Choroid plexus epithelial cell (primary cell): ENCODE data around the gene RPS6KA2.

Experiments used
- DNase-seq: peaks from one replicate; pipeline ENCODE4 v3.0.0-alpha.2; 2010; ENCODE audit warnings: low read depth
- H3K4me3 ChIP-seq: 2 replicates; pipeline ENCODE4 v1.5.1; 2011; ENCODE audit warnings: low read depth, mild to moderate bottlenecking, control low read depth, low read length, moderate library complexity
- CTCF ChIP-seq: conservative IDR thresholded peaks from 2 replicates; pipeline ENCODE4 v1.5.1; 2011; ENCODE audit warnings: low read depth, mild to moderate bottlenecking, control low read depth, inconsistent platforms, low read length, moderate library complexity

RPS6KA2 gene

DNA sequence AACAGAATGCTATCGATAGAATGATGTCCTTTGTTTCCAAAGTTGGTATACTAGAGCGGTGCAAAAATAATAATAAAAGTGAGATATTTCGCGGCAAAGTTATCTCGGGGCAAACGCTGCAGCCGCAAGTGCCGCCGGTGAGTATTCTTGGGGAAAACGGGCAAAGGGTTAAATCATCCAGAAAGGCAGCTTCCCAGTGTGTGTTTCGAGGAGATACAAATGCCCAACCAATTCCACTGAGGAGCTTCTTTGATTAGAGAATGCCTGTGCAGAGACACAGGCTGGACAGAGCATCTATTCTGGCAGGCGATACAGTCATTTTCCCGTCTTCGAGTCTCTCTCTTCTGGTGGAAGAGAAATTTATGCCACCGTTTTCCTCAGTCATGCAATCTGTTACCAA lies 186.3 kb downstream of the RPS6KA2 start:
- H3K4me3 ChIP-seq, result no peak overlapping the region
- TF ChIP-seq CTCF, result no peak
- no peak for DNase-seq

DNA sequence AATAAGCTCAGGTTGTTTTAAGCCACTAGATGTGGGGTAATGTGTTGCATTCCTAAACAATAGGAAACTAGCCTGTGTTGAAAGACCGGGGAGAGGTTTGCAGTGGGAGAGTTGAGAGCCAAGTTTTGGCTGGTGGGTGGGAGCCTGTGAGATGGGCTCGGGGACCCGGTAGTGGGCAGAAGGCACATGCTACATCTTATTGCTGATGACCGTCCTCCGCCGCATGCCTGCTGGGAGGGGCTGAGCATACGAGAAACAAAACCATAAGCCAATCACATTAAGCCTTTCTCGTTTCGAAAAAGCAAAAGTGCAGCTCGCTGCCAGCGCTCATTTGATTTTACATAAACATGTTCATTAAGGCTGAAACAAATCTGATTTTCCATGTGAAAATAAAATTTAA lies 186.9 kb downstream of the RPS6KA2 start:
- DNase-seq, result no peak
- no peak for TF ChIP-seq CTCF
- no peak overlapping the region for H3K4me3 ChIP-seq

- no peak overlapping the region for H3K4me3 ChIP-seq
- TF ChIP-seq CTCF, result no peak
- DNase-seq, result no peak
These were observed 187.5 kb downstream of the RPS6KA2 start for GRCh38 chr6:166439366-166440091.

DNA sequence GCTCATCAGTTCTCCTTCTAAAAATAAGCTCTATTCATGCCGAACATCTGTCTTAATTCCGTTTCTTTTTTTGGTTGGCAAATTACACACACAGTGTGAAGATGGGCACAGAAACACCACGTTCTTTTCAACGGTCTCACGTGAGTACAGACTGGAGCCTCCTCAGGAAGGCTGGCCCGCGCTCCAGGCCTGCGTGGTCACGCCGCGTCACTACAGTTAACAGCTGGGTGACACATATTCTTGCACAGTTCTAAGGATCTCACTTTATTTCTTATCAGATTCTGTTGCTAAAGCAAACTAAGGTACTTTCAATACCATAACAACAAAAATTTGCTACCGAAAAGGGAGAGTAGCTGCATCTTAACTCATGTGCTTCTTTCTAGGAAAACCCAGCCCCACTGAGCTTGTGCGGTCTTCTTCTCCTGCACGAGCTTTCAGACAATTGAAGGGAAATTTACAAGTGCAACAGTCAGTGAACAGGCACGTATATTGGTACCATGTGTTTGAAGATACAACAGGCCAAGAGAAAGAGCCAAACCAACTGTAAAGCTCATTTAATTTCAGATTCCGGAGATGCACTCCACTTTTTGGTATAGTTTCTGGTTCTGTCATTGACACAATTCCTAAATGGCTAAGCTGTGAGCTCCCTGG lies 188.7 kb downstream of the RPS6KA2 start:
- DNase-seq, result no peak
- H3K4me3 ChIP-seq, result no peak overlapping the region
- TF ChIP-seq CTCF, result no peak

DNA sequence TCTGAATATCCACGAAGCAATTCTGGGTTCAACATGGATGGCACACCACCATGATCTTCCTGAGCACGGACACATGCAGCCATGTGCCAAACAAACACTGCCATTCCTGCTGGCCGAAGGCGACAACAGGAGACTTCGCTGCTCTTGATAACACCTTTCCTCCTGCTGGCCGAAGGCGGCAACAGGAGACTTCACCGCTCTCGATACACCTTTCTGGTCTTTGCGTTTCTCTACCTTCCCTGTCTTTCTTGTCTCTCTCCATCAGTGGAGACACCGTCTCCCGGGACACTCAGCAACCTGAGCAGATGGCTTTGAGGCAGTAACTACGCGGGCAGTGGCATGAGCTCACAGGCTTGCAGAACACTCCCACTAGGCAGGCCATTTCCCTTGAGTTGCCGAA lies 189.4 kb downstream of the RPS6KA2 start:
- no peak for TF ChIP-seq CTCF
- no peak for DNase-seq
- H3K4me3 ChIP-seq, result no peak overlapping the region

DNA sequence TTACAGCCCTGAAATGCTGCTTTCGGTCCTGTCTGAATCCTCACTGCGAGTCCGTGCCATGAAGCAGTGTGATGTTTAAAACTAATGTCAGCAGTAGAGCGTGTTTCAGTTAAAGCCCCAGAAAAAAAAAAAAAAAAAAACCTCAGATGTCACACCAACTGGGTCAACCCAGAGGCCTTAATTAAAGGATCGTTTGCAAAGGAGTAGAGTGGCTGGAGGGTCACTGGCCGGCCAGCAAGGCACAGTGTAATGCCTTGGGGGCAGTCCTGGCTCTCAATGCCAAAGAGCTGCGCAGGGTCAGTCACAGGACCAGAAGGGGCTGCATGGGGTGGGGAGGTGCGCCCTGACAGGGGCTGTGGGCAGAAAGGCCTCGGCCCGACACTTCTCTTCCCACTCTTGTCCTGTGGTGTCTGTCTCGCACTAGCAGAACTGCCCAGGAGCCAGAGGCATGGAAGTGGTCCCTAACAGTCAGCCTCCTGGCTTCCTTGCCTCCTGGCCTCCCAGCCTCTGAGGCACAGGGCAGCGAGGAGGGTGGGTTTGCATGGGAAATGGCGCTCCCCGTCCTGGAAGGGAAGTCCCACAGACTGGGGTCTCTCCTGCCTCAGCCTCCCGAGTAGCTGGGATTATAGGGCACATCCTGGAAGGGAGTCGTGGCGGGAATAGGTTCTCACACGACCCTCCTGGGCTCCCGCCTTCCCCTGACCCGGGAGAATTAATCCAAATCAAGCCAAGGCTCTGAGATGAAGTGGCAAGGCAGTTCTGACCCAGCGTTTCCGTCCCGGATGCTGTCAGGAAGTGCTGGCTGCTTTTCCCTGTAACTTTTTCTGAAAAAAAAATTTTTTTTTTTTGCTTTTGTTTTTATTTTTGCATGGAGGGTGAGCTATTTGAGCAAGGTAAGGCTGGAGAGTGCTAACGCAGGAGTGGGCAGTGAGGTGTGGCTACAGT lies 190.6 kb downstream of the RPS6KA2 start:
- DNase-seq, result no peak

More for the DNA sequence above, 190.6 kb downstream of the RPS6KA2 start:
- H3K4me3 ChIP-seq, result no peak overlapping the region
- no peak for TF ChIP-seq CTCF
